Bronchial epithelial cell (primary cell): Measurements from ENCODE around the gene SMOC1. TPM values are rescaled to one million over a fixed set of nuclear protein-coding genes. Genes with fewer than 3 reads are reported as not detected.
A peak's percentile ranks its signal among the peaks of the same experiment; 100 is the strongest.

Experiments used
- DNase-seq: peaks from one replicate; pipeline ENCODE4 v3.0.0-alpha.2; 2010; ENCODE audit warnings: low read depth
- FAIRE-seq: peaks from 2 replicates; lab custom pipeline; 2011; peaks lifted over from hg19 to GRCh38; lab: Jason Lieb, UNC
- H3K27me3 ChIP-seq: 2 replicates; pipeline ENCODE4 v1.5.1; 2011; ENCODE audit warnings: low read length; ENCODE audit not compliant: control insufficient read depth, insufficient read depth
- H3K36me3 ChIP-seq: 2 replicates; pipeline ENCODE4 v1.5.1; 2011; ENCODE audit warnings: low read length; ENCODE audit not compliant: control insufficient read depth, insufficient read depth
- H3K4me3 ChIP-seq: 2 replicates; pipeline ENCODE4 v1.5.1; 2011; ENCODE audit warnings: mild to moderate bottlenecking, low read depth, low read length, control low read depth
- total RNA-seq: library from RNA; depleted of rRNA; stranded (reverse); fragments of >200 nt; gene quantifications from 2 replicates; pipeline ENCODE4 v1.2.1, GENCODE V29; 2014
- TF ChIP-seq, protein P1 (sequence below): IDR thresholded peaks from 2 replicates; pipeline ENCODE4 v1.5.1; 2011; ENCODE audit warnings: mild to moderate bottlenecking, moderate library complexity, low read length, control low read depth, inconsistent platforms; ENCODE audit not compliant: insufficient read depth, severe bottlenecking

Gene SMOC1
- total RNA-seq, 1 donor from 2014 or later: 16.3 TPM

- TF ChIP-seq, protein P1, sequence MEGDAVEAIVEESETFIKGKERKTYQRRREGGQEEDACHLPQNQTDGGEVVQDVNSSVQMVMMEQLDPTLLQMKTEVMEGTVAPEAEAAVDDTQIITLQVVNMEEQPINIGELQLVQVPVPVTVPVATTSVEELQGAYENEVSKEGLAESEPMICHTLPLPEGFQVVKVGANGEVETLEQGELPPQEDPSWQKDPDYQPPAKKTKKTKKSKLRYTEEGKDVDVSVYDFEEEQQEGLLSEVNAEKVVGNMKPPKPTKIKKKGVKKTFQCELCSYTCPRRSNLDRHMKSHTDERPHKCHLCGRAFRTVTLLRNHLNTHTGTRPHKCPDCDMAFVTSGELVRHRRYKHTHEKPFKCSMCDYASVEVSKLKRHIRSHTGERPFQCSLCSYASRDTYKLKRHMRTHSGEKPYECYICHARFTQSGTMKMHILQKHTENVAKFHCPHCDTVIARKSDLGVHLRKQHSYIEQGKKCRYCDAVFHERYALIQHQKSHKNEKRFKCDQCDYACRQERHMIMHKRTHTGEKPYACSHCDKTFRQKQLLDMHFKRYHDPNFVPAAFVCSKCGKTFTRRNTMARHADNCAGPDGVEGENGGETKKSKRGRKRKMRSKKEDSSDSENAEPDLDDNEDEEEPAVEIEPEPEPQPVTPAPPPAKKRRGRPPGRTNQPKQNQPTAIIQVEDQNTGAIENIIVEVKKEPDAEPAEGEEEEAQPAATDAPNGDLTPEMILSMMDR: no peak
- Histone ChIP-seq H3K27me3 (peaks cover 3% of the 10 kb centered on the region), H3K4me3 (no peak overlapping the region), H3K36me3 (no peaks in the 10 kb centered on the region)
- DNase-seq: no peak
- FAIRE-seq: no peak
Measured at GRCh38 chr14:69882116-69882864, 3.1 kb downstream of the SMOC1 start.

GRCh38 chr14:69882915-69883314 lies 3.7 kb downstream of the SMOC1 start:
- H3K36me3 ChIP-seq: no peaks in the 10 kb centered on the region
- no peak for FAIRE-seq
- H3K4me3 ChIP-seq: no peak overlapping the region
- no peak for DNase-seq
- TF ChIP-seq, protein P1: no peak
- H3K27me3 ChIP-seq: peaks cover 3% of the 10 kb centered on the region

- FAIRE-seq (no peak), DNase-seq (peak; percentile 67)
- Histone ChIP-seq H3K27me3 (no peaks in the 10 kb centered on the region), H3K36me3 (no peaks in the 10 kb centered on the region), H3K4me3 (no peak overlapping the region)
- TF ChIP-seq, protein P1: no peak
Measured at GRCh38 chr14:69886453-69887242, 7.4 kb downstream of the SMOC1 start.

- TF ChIP-seq, protein P1: no peak
Measured at GRCh38 chr14:69887740-69888657, 8.8 kb downstream of the SMOC1 start.

GRCh38 chr14:69891422-69891821 lies 12.2 kb downstream of the SMOC1 start:
- FAIRE-seq: no peak
- H3K36me3 ChIP-seq: no peaks in the 10 kb centered on the region
- no peak for DNase-seq
- no peaks in the 10 kb centered on the region for H3K27me3 ChIP-seq
- no peak overlapping the region for H3K4me3 ChIP-seq
- TF ChIP-seq, protein P1: no peak

More at GRCh38 chr14:69887740-69888657, 8.8 kb downstream of the SMOC1 start:
- FAIRE-seq: no peak
- DNase-seq: peak; percentile 66
- no peaks in the 10 kb centered on the region for H3K36me3 ChIP-seq
- H3K27me3 ChIP-seq: no peaks in the 10 kb centered on the region
- no peak overlapping the region for H3K4me3 ChIP-seq
